HG03135 (cell line): ENCODE data around the gene DDA1.

Source experiments
- ATAC-seq: cut with Tn5 transposase; IDR thresholded peaks from one replicate; pipeline ENCODE4 v1.9.1; 2021; ENCODE audit warnings: mild to moderate bottlenecking, moderate library complexity; ENCODE audit not compliant: unreplicated experiment

DDA1 gene

DNA sequence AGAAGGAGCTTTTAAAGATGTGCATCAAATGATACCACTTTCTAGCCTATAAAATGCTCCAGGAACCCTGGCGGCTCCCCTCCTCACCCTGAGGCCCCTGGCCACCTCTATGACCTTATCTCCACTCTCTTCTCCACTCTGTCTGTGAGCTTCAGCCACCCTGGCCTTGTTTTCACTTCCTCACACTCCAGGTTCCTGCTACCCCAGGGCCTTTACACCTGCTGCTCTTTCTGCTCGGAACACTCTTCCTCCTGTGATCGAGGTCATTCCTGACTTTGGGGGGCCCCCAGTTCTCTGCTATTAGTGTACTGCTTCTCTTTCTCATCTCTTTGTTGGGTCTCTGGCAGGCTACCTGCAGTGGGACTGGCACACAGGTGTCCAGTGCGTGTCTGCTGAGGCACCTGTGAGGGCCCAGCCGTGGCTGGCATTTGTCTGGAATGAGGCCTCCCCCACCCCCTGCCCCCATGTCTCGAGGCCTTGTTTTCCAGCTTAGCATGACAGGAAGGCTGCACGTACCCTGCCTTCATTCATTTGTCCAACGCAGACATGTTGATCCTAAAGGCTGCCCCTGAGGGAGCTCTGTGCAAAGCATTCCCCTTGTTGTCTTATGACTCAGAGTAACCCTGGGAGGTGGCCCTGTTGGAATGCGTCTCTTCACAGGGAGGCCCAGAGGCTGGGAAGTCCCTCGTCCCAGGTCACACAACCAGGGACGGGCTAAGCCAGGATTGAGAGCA is 2.3 kb downstream of the DDA1 start:
- no peak for ATAC-seq

- no peak for ATAC-seq
Measured at GRCh38 chr19:17312189-17313113, 3.1 kb downstream of the DDA1 start.

DNA sequence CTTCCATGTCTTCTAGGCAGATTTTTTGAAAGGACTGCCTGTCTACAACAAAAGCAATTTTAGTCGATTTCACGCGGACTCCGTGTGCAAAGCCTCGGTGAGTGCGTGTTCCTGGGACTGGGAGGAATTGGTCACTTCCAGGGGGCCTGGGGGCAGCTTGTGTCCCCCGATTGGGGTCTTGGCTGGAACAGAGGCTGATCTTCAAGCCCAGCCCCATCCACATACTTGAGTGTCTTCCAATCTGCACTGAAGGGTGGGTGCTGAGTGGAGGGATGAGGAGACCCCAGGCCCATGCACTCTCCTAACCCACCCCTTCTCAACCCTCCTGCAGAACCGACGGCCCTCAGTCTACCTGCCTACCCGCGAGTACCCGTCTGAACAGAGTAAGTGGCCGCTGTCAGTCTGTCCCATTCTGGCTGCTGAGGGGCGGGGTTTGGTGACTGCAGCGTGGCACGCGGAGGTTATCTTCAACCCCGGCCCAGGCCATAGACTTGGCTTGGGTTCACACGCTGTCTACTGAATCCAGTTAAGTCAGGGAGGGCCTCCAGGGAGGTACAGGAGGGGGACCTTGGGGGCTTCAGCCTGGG is 4.7 kb downstream of the DDA1 start:
- no peak for ATAC-seq

- ATAC-seq: no peak
Measured at GRCh38 chr19:17318966-17319365, 9.6 kb downstream of the DDA1 start.

DNA sequence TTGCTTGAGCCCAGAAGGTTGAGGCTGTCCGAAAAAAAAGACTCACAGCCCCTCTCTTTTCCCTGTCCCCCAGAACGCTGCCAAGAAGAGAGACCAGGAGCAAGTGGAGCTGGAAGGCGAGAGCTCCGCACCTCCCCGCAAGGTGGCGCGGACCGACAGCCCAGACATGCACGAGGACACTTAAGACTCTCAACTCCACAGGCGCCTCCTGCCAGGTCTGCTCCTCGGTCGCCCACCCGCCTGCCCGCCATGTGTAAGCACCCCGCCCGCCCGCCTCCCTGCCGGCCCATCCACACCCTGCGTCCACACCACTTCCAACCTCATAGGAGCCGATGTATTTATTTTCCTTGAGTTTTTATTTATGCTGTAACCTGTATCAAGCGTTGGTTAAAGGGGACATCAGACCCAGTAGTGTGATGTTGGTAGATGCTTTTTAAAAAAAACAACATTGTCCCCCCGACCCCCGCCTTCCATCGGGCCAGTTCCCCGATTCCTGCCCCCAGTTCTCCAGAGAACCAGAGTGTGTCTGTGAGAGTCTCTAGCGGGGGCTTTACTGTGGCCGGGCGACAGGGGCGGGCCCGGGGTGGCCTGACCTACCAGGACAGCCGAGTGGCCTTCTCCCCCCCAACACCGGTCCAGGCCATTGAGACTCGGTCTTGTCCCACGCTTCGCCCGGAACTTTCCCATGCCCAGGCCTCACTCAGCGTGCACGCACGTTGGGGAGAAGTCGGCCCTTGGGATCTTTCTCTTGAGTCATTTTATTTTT is 10.3 kb downstream of the DDA1 start:
- no peak for ATAC-seq

DNA sequence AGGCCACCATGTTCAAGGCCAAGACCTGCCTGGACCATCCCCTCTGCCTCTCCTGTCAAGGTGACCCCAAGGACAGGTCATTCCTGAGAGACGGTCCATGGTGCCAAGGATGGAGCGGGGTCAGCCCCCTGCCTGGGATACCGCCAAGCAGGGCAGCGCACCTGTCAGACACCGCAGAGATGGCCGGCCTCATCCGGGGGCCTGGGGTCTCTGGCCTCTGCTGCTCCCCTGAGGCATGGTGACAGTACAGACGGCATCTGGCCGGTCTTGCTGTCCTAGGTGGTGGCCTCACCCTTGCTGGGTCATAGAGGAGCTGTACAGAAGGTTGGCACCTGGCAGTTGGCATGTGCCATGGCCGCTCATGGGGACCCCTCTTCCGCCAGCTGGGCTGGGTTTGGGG is 11.1 kb downstream of the DDA1 start:
- ATAC-seq: no peak

GRCh38 chr19:17321655-17322489 is 12.5 kb downstream of the DDA1 start:
- no peak for ATAC-seq

GRCh38 chr19:17322854-17323253 is 13.5 kb downstream of the DDA1 start:
- ATAC-seq: no peak

- no peak for ATAC-seq
Measured at GRCh38 chr19:17323300-17323963, 14.1 kb downstream of the DDA1 start.

- ATAC-seq: no peak
Measured at GRCh38 chr19:17323964-17324332, 14.6 kb downstream of the DDA1 start.

GRCh38 chr19:17324357-17325114 is 15.2 kb downstream of the DDA1 start:
- no peak for ATAC-seq

- ATAC-seq: no peak
Measured at GRCh38 chr19:17325133-17325532, 15.8 kb downstream of the DDA1 start.

DNA sequence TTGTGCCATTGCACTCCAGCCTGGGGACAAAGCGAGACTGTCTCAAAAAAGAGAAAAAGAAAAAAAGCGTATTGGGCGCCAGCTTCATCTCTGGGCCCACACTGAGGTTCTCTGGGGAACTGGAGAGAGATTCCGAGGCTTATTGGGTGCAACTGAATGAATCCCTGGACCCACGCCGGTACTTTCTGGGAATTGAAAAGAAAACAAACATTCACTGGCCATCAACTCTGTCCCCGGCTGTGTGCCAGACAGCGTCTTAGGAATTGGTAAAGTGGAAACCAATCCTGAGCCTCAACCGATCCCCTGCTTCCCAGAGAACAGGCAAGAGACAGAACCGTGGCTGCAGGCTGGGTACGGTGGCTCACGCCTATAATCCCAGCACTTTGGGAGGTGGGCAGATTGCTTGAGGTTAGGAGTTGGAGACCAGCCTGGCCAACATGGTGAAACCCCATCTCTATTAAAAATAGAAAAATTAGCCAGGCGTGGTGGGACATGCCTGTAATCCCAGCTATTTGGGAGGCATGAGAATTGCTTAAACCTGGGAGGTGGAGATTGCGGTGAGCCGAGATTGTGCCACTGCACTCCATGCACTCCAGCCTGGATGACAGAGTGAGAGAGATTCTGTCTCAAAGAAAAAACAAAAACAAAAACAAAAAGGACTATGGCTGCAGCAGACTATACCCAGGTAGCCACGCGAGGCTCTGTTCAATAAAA is 16.7 kb downstream of the DDA1 start:
- ATAC-seq: no peak

GRCh38 chr19:17326595-17326966 is 17.2 kb downstream of the DDA1 start:
- ATAC-seq: no peak

DNA sequence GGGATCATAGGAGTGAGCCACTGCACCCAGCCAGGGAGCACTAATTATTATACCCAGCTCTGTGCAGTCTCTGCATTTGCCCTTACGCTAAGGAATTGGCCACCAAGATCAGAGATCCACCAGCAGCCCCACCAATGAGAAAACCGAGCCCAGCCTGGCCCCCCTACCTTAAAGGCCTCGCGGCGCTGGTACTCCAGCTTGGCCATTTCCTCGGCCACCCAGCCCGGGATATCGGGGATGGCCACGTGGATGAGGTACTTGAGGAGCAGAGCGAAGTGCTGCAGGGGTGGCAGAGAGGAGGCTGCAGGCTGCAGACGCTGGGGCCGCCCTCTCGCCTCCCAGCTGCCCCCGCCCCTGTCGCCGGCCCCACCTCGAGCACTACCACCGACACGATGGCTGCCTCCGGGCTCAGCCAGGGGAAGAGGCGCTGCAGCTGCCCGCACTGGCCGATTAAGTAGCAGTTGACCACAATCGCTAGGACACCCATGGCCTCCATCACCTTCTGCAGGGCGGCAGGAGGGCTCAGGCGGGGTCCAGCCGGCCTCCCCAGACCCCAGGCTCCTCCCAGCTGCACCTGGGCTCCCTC is 17.8 kb downstream of the DDA1 start:
- ATAC-seq: no peak

GRCh38 chr19:17327654-17328516 is 18.5 kb downstream of the DDA1 start:
- ATAC-seq: no peak
